Stimulated activated effector memory CD8-positive, alpha-beta T cell treated with anti-CD3 and anti-CD28 coated beads, Interleukin-12 subunit alpha, Interleukin-12 subunit beta, amount 100 ng/mL, for 72 hours (primary cell): ENCODE measurements around the gene LOXHD1.
A peak's percentile ranks its signal among the peaks of the same experiment; 100 is the strongest.

Source experiments
- ATAC-seq: fragments of 150-1000 bp; cut with Tn5 transposase; 2 replicates; pipeline ENCODE4 v1.10.0; 2021
- DNase-seq, 2 donors: peaks; one replicate each; pipeline ENCODE4 v3.0.0; 2021 to 2022; ENCODE audit warnings: low spot score in 2 of 2
- H3K27ac Mint-ChIP-seq: one replicate; pipeline ENCODE4 v1.8.0; 2022; ENCODE audit warnings: mild to moderate bottlenecking, mixed read lengths
- H3K36me3 Mint-ChIP-seq: one replicate; pipeline ENCODE4 v1.8.0; 2022; ENCODE audit warnings: mild to moderate bottlenecking, mixed read lengths
- H3K4me1 Mint-ChIP-seq: one replicate; pipeline ENCODE4 v1.8.0; 2022; ENCODE audit warnings: mixed read lengths
- H3K4me3 Mint-ChIP-seq: one replicate; pipeline ENCODE4 v1.8.0; 2022; ENCODE audit warnings: mild to moderate bottlenecking, mixed read lengths
- H3K9me3 Mint-ChIP-seq: one replicate; pipeline ENCODE4 v1.8.0; 2022; ENCODE audit warnings: mixed read lengths

The LOXHD1 gene

DNA sequence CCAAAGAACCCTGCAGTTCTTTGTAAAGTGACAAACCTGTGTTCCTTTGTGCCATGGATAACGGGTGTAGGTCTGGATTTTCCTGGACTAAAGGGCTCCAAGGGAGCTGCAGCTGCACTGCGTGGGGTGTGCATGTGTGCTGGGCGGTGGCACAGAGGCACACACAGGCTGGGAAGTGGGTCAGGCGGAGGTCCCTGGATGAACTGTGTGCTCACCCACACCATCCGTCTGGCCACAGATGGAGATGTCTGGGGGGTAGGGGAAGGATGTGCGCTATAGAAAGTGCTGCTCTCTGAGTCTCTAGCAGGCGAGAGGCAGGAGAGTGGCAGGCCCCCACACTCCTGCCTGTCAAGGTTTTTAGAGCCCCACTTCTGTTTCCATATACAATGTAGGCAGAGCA is 137.2 kb downstream of the LOXHD1 start:
- H3K4me1 Mint-ChIP-seq, result no peaks in the 10 kb centered on the region
- no peak overlapping the region for H3K4me3 Mint-ChIP-seq
- ATAC-seq, result no peak
- DNase-seq, result no peak
- H3K36me3 Mint-ChIP-seq, result no peaks in the 10 kb centered on the region
- H3K9me3 Mint-ChIP-seq, result no peaks in the 10 kb centered on the region
- no peak overlapping the region for H3K27ac Mint-ChIP-seq

DNA sequence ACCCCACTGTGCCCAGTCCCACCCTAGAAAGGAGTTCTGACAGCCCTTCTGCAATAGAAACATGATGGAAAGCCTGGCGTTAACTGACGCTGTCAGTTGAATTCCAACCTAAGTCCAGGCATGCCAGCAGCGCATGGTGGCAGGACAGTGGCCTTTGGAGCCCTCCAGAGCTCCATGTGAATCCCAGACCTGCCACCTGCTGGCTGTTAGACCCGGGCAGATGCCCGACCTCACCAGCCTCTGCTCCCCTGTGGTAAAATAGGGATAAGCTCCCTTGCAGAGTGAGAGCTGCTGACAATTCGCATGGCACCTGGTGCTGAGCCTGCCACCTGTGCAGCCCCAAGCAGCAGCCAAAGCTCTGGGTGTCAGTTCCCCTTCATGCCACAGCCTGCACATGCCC is 138.6 kb downstream of the LOXHD1 start:
- ATAC-seq (no peak), DNase-seq (no peak)
- no peaks in the 10 kb centered on the region for H3K4me1 Mint-ChIP-seq
- no peak overlapping the region for H3K27ac Mint-ChIP-seq
- no peaks in the 10 kb centered on the region for H3K9me3 Mint-ChIP-seq
- no peaks in the 10 kb centered on the region for H3K36me3 Mint-ChIP-seq
- no peak overlapping the region for H3K4me3 Mint-ChIP-seq

DNA sequence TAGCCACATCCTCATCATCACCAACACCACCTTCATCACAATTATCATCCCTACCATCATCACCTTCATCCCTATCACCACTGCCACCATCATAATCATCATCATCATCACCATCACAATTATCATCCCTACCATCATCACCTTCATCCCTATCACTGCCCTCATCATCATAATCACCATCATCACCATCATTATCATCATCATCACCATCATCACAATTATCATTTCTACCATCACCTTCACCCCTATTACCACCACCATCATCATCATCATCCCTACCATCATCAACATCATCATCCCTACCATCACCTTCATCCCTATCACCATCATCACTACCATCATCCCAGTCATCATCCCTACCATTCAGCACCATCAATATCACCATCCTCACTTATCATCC is 140.5 kb downstream of the LOXHD1 start:
- ATAC-seq (no peak), DNase-seq (no peak)
- H3K36me3 Mint-ChIP-seq, result no peaks in the 10 kb centered on the region
- peaks cover 6% of the 10 kb centered on the region for H3K9me3 Mint-ChIP-seq
- no peak overlapping the region for H3K27ac Mint-ChIP-seq
- no peaks in the 10 kb centered on the region for H3K4me1 Mint-ChIP-seq
- no peak overlapping the region for H3K4me3 Mint-ChIP-seq

DNA sequence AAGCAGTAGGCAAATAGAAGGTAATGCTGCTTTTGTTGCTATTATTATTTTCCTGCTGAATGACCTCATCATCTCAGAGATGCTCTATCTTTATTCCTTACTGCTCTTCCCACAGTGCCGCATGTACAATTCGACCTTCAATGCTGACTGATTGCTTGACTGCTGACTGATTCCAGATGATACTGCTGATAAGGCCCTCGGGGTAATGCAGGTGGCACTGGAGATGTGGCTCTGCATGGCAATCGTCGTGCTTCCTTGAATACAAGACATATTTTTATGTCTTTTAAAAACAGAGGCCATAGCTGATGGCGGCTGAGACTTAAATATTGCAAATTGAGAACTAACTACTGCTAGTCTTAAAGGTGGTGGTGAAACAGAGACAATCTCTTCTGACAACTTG is 146.6 kb downstream of the LOXHD1 start:
- H3K9me3 Mint-ChIP-seq, result peaks cover 6% of the 10 kb centered on the region
- H3K4me1 Mint-ChIP-seq, result no peaks in the 10 kb centered on the region
- H3K4me3 Mint-ChIP-seq, result no peak overlapping the region
- no peak overlapping the region for H3K27ac Mint-ChIP-seq
- no peak for ATAC-seq
- H3K36me3 Mint-ChIP-seq, result no peaks in the 10 kb centered on the region
- DNase-seq, result no peak

DNA sequence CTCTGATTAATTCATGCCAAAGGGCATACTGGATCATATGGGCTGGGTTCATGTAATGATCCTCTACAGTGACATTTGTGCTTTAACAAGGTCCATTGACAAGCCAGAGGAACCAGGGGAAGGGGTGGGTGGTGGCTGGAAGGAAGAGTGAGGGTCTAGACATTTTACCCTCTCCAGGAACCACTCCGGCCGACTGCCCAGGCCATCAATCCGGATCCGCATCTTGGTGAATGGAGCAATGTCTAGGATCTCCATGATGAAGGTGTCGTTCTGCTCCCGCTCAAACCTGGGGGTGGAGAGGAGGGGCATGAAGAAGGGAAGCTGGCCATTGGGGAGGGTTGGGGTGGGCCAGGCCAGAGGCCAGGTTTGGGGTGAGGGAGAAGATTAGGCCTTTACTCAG is 147.5 kb downstream of the LOXHD1 start:
- H3K27ac Mint-ChIP-seq, result no peak overlapping the region
- H3K4me3 Mint-ChIP-seq, result no peak overlapping the region
- peaks cover 6% of the 10 kb centered on the region for H3K9me3 Mint-ChIP-seq
- ATAC-seq, result no peak
- no peak for DNase-seq
- H3K36me3 Mint-ChIP-seq, result no peaks in the 10 kb centered on the region
- no peaks in the 10 kb centered on the region for H3K4me1 Mint-ChIP-seq

DNA sequence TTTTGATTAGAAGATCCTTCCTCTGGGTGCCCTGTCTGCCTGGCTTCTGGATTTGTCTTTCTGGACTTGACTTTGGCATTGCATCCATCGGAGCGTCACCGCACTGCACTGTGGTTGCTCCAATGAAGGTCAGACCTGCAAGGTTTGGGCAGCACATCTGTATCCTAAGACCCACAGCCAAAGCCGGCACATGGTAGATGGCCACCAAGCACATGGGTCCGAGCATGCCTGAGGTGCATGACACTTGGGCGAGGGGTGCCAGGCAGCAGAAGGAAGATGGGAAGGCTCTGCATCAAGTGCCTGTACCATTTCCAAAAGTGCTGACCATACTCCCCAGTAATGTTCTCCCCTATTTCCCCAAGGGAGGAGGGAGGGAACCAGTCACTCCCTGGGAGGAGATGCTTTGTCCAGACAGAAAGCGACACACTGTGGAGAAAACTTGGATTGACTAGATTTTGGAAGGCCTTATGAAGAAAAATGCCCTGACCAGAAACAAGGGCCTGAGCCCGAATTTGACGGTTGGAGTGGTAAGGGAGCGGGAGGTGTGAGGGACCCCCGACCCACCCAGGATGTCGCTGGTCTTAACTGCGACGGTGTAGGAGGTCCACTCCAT is 149.9 kb downstream of the LOXHD1 start:
- no peak overlapping the region for H3K27ac Mint-ChIP-seq
- no peaks in the 10 kb centered on the region for H3K36me3 Mint-ChIP-seq
- H3K4me1 Mint-ChIP-seq, result no peaks in the 10 kb centered on the region
- H3K4me3 Mint-ChIP-seq, result no peak overlapping the region
- no peaks in the 10 kb centered on the region for H3K9me3 Mint-ChIP-seq
- ATAC-seq (no peak), DNase-seq (no peak)

DNA sequence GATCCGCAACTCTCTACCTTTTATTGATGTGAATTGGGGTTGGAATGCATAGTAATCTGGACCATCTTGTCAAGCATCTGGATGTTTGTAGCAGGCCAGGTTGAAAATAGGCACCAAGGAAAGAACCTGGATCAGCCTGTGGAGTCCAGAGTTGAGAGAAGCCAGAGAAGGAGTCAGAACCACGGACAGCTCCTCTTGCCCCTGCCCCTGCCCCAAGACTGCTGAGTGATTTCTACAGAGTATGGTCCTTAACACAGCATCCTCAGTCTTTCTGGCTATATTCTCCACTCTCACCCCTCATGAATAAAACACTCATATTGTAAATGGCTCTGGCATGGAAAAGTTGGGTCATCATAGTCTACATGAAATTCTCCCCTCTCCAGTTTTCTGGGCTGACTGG is 154.6 kb downstream of the LOXHD1 start:
- no peak overlapping the region for H3K27ac Mint-ChIP-seq
- no peak overlapping the region for H3K4me3 Mint-ChIP-seq
- DNase-seq (no peak), ATAC-seq (no peak)
- no peaks in the 10 kb centered on the region for H3K4me1 Mint-ChIP-seq
- no peaks in the 10 kb centered on the region for H3K9me3 Mint-ChIP-seq
- no peaks in the 10 kb centered on the region for H3K36me3 Mint-ChIP-seq

DNA sequence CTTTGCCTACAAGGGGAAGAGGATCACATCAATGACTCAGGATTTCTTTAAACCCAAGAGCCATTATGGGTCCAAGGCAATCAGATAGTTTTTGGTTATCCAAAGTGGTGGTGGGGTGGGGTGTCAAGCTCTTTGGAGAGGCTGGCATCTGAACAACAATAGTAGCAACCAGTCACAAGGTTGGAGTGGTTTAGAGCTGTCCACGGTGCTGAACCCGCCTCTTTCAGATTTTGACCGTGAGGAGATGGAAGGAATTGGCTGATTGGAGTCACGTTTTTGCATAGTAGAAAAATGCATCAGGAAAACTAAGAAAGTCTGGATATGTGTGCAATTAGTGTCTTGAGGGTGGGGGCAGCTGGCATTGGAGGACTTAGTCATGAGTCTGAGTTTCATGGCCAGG is 159.9 kb downstream of the LOXHD1 start:
- H3K4me3 Mint-ChIP-seq, result no peak overlapping the region
- no peaks in the 10 kb centered on the region for H3K4me1 Mint-ChIP-seq
- DNase-seq (peak in 1 of 2 donors; percentile 51), ATAC-seq (no peak)
- H3K27ac Mint-ChIP-seq, result no peak overlapping the region
- H3K9me3 Mint-ChIP-seq, result peaks cover 4% of the 10 kb centered on the region
- no peaks in the 10 kb centered on the region for H3K36me3 Mint-ChIP-seq

DNA sequence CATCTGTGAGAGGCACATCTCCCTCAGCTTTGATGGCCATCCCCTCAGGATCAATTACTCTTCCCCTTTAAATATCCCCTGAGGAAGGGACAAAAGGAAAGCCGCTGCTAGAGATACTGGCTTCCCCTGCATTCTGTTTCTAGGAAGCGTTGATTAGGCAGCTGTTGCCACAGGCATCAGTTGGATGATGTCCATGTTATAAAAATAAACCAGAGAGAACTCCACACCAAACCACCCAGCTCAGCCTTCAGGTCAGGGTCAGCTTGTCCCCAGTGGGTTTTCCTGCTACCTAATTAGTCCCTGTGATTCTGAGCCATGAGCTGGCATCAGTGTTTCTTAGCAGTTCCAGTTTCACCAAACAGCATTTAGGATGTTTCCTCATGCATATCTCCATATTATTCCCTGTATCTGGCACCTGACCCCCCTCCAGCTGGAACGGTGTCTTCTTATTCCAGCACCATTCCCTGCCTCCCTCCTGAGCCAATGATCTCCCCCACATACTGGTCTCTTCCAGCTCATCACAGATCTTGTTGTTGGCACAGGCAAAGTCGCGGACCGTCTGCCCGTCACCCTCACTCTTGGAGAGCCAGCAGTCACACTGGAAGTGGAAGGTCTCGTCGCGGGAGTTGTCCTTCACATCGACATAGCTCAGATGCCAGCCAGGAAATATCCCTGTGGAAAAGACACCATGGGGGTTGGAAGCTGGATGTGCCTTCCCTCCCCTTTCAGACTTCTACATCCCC is 168.4 kb downstream of the LOXHD1 start:
- H3K4me3 Mint-ChIP-seq, result no peak overlapping the region

DNA sequence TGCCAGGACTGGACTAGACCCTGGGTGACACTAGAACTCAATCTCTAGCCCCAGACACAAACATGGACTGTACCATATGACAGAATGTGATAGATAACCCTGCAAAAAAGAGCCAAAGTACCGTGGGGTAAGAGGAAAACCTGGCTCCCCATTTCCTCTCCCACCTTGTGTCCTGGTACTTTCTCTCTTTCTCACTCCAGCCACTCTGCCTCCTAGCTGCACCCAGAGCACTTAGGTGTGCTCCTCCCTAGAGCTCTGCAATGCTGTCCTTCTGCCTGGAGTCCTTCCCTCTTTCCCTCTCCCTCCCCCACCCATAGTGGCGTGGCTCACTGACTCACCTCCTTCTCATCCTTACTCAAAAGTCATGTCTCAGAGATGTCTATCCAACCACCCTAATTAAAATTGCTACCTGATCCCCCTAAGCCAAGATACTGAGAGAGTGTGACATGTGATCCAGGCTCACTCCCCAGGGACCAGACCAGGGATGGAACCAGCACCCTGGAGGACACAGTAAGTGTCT is 171.3 kb downstream of the LOXHD1 start:
- H3K4me1 Mint-ChIP-seq, result no peaks in the 10 kb centered on the region
- ATAC-seq, result no peak
- no peaks in the 10 kb centered on the region for H3K36me3 Mint-ChIP-seq
- no peaks in the 10 kb centered on the region for H3K9me3 Mint-ChIP-seq
- no peak for DNase-seq
- H3K27ac Mint-ChIP-seq, result no peak overlapping the region
- no peak overlapping the region for H3K4me3 Mint-ChIP-seq

More for the DNA sequence above, 168.4 kb downstream of the LOXHD1 start:
- H3K27ac Mint-ChIP-seq, result no peak overlapping the region
- H3K9me3 Mint-ChIP-seq, result no peaks in the 10 kb centered on the region
- no peaks in the 10 kb centered on the region for H3K36me3 Mint-ChIP-seq
- H3K4me1 Mint-ChIP-seq, result no peaks in the 10 kb centered on the region
- ATAC-seq (no peak), DNase-seq (no peak)

DNA sequence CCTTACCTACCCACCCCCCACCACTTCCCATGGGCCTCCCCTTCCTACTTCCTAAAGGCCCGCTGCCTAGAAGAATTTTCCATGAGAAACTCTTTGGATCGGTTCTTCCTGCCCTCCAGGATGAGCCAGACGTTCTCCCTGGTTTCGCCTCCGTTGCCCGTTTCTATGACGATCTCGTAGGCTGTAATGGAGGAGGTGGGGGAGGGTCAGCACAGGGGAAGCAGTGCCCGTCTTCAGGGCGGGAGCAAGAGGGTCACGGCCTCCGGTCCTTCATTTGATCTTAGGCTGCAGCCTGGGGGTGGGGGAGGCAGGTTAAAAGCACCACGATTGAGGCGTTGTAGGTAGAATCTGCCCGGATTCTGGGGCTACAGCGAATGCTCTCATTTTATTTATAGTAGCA is 172.0 kb downstream of the LOXHD1 start:
- Mint-ChIP-seq H3K4me3 (no peak overlapping the region), H3K9me3 (no peaks in the 10 kb centered on the region), H3K36me3 (no peaks in the 10 kb centered on the region), H3K27ac (no peak overlapping the region), H3K4me1 (no peaks in the 10 kb centered on the region)
- ATAC-seq, result no peak
- no peak for DNase-seq

DNA sequence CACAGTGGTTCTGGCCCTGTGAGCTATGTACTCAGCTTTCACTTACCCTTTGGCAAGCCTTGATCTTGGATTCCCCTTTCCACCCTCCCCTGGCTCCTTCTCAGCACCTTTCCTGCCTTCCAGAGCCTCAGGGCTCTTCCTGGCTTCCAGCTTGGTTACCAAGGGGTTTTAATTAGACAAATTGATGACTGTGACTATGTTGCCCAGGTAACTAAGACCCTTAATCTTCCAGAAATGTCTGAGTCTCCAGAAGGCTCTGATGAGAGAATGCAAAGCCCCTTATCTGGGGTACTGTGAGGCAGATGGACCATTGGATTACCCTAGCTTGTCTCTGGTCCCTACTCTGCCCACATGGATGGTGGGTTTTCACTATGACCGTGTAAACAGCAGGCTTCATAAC is 174.2 kb downstream of the LOXHD1 start:
- H3K4me1 Mint-ChIP-seq, result no peaks in the 10 kb centered on the region
- ATAC-seq, result no peak
- no peaks in the 10 kb centered on the region for H3K9me3 Mint-ChIP-seq
- H3K27ac Mint-ChIP-seq, result no peak overlapping the region
- no peak overlapping the region for H3K4me3 Mint-ChIP-seq
- no peak for DNase-seq
- H3K36me3 Mint-ChIP-seq, result no peaks in the 10 kb centered on the region

DNA sequence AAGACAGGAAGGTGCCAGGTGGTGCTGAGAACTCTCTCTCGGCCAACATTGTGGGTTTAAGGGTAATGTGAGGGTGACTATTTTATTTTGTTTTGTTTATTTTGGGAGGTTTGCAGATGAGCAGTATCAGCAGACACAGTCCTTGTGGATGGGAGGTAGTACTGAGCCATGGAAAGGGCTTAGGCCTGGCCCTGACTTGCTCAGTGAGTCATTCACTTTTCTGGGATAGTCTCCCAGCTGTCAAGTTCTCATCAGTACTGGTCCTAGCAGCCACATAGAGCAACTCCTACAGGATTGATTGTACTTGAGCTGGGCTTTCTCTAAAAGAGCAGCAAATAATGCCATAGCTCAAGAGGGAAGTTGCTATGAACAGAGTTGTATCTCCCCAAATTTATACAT is 175.2 kb downstream of the LOXHD1 start:
- DNase-seq, result no peak
- no peak overlapping the region for H3K27ac Mint-ChIP-seq
- H3K4me3 Mint-ChIP-seq, result no peak overlapping the region
- H3K9me3 Mint-ChIP-seq, result no peaks in the 10 kb centered on the region
- no peak for ATAC-seq
- H3K36me3 Mint-ChIP-seq, result no peaks in the 10 kb centered on the region
- H3K4me1 Mint-ChIP-seq, result no peaks in the 10 kb centered on the region

DNA sequence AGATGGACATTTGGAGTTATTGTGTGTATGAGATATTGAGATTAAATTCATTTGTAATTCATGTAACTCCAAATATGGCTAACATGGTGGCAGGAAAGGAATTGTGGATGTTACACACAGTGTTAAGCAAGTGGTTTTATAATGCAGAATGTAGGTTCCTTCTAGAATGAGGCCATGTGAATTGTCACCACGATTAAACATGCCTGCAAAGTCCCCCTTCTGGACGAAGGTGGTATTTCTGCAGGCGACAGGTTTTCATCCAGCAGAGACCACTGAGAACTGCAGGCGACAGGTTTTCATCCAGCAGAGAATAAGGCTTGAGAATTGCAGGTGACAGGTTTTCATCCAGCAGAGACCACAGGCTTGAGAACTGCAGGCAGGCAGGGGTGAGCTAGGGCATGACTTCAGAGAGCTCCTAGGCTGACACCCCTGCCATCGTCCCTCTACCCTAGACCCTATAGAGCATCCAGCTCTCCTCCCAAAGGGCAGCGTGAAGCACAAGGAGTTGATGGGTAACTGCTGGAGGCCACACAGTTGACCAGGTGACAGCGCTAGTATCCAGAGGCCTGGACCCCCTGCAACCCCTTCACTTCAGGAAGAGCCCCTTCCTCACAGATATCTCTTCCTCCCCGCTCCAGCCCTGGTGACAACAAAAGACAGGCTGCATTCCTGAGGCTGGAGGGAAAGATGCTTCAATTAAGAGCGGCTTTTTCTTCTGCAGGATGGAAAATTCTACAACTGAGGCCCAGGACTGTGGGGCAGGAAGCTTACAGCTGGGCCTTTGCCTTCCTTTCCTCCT is 175.8 kb downstream of the LOXHD1 start:
- H3K4me3 Mint-ChIP-seq, result no peak overlapping the region
- peak; percentile 29 to 69 for DNase-seq
- H3K4me1 Mint-ChIP-seq, result no peaks in the 10 kb centered on the region
- H3K9me3 Mint-ChIP-seq, result no peaks in the 10 kb centered on the region
- no peak overlapping the region for H3K27ac Mint-ChIP-seq
- ATAC-seq, result peak; percentile 47
- no peaks in the 10 kb centered on the region for H3K36me3 Mint-ChIP-seq

DNA sequence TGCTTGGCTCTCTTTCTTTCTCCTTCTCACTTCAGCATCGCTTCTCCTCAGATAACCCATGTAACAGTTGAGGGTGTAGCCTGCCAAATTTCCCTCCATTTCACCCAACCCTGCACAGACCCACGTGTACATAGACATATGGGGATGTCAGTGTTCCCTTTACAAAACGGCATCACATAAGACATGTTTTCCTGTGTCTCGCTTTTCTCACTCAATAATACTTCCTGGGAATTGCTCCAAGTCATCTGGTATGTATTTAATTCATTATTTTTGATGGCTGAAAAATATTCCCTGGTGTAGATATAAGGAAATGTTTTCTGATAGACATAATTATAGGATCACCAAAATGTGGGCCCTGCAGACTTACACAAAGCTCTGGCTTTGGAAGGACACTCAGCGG is 176.8 kb downstream of the LOXHD1 start:
- no peak for DNase-seq
- Mint-ChIP-seq H3K9me3 (no peaks in the 10 kb centered on the region), H3K4me1 (peaks cover 4% of the 10 kb centered on the region), H3K27ac (no peak overlapping the region), H3K4me3 (no peak overlapping the region), H3K36me3 (no peaks in the 10 kb centered on the region)
- ATAC-seq, result no peak

DNA sequence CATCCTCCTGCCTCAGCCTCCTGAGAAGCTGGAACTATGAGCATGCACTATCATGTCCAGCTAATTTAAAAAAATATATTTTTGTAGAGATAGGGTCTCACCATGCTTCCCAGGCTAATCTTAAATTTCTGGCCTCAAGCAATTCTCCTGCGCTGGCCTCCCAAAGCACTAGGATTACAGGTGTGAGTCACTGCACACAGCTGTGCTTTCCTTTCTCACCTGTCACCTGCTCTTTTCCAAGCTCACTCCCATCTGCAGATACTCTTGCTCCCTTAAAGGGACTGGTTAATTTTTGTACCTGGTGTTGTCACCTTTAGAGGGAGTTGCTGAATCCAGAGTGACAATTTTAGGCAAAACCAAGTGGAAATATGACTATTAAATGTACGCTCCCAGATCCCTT is 178.2 kb downstream of the LOXHD1 start:
- H3K9me3 Mint-ChIP-seq, result no peaks in the 10 kb centered on the region
- no peak for ATAC-seq
- H3K36me3 Mint-ChIP-seq, result no peaks in the 10 kb centered on the region
- H3K27ac Mint-ChIP-seq, result no peak overlapping the region
- no peak for DNase-seq
- H3K4me3 Mint-ChIP-seq, result no peak overlapping the region
- H3K4me1 Mint-ChIP-seq, result peaks cover 11% of the 10 kb centered on the region
